ENCODE results near the gene ADM.

GRCh38 chr11:10327254-10327653 lies 22.4 kb downstream of the ADM start:
- no peak for TF ChIP-seq CTCF (IDR thresholded peaks at IDR 0.05; ENCODE audit: low read length)
- no peak for TF ChIP-seq EZH2 (optimal IDR thresholded peaks at IDR 0.05; ENCODE audit: low read depth, low read length)

Data from MM.1S (cell line).